ENCODE results near the gene OTX2. TPM values are rescaled to one million over a fixed set of nuclear protein-coding genes. Genes with fewer than 3 reads are reported as not detected.

OTX2 gene
- total RNA-seq, result not detected

DNA sequence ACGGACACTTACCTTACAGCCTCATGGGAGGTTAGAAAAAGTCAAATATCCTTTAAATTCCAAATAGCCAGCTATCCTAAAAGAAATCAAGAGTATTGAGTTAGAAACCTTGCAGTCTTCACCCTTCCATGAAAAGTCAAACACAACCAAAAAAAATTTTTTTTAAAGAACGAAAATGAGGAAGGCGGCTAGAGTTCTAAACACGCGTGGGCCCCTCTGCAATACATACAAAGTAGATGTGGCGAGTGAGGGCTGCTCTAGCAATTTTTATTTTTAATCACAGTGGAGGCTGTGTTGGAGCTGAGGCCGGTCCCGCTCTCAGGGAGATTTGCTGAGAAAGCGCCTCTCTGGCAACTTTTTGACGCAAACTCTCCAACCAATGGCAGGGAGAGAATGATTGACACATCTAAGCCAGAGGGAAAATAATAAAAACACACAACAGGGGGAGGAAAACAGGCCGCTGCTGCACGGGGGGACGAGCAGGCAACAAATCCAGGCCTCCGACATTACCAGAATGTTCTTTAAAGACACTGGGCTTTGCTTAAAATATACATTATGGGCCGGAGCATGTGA lies at the start of gene OTX2:
OTX2 (minus strand) TSS at position 333 of the 573 bp plus-strand sequence. CDS start 5,023 bp downstream, outside the sequence.
- Histone ChIP-seq H3K4me1 (peaks cover 19% of the 10 kb centered on the region), H3K4me3 (no peak within 1 kb of the TSS), H3K27ac (no peak within 1 kb of the TSS), H3K9me3 (no peaks in the 10 kb centered on the region), H3K27me3 (peaks cover 36% of the 10 kb centered on the region), H3K36me3 (no peaks in the 10 kb centered on the region)
- DNase-seq (ENCODE audit: extremely low spot score in 2 of 2), result no peak
- intact Hi-C loops (cut with DNase I), result no loop called here
- TF ChIP-seq POLR2A (IDR thresholded peaks at IDR 0.05) (no peak), POLR2AphosphoS5 (IDR thresholded peaks at IDR 0.05; ENCODE audit: insufficient read depth in 1 of 2, low read depth in 1 of 2) (no peak)
- TF ChIP-seq, protein P1, sequence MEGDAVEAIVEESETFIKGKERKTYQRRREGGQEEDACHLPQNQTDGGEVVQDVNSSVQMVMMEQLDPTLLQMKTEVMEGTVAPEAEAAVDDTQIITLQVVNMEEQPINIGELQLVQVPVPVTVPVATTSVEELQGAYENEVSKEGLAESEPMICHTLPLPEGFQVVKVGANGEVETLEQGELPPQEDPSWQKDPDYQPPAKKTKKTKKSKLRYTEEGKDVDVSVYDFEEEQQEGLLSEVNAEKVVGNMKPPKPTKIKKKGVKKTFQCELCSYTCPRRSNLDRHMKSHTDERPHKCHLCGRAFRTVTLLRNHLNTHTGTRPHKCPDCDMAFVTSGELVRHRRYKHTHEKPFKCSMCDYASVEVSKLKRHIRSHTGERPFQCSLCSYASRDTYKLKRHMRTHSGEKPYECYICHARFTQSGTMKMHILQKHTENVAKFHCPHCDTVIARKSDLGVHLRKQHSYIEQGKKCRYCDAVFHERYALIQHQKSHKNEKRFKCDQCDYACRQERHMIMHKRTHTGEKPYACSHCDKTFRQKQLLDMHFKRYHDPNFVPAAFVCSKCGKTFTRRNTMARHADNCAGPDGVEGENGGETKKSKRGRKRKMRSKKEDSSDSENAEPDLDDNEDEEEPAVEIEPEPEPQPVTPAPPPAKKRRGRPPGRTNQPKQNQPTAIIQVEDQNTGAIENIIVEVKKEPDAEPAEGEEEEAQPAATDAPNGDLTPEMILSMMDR (IDR thresholded peaks at IDR 0.05), result no peak

DNA sequence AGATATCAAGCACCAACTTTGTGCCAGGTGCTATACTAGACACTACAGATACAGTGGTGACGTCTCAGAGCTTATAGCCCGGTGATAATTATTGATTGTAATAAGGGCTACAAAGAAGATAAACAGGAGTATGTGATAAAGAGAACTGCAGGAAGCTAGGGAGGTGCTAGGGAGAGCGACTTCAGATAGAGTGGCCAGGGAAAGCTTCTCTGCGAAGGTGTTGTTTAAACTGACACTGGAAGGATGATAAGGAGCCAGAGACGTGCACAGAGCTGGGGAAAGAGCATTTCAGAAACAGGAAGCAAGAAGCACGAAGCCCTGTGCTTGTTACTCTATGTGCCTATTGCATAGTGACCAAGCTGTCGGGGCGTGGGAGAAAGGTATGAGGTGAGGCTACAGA lies 48.1 kb upstream of the OTX2 start:
- no peak overlapping the region for H3K27ac ChIP-seq
- H3K4me1 ChIP-seq, result no peaks in the 10 kb centered on the region
- intact Hi-C loops (cut with DNase I), result no loop called here
- TF ChIP-seq, protein P1 (IDR thresholded peaks at IDR 0.05), result no peak
- no peak for TF ChIP-seq POLR2AphosphoS5 (IDR thresholded peaks at IDR 0.05; ENCODE audit: insufficient read depth in 1 of 2, low read depth in 1 of 2)
- no peak for TF ChIP-seq POLR2A (IDR thresholded peaks at IDR 0.05)
- H3K27me3 ChIP-seq, result no peaks in the 10 kb centered on the region
- H3K9me3 ChIP-seq, result no peaks in the 10 kb centered on the region
- H3K4me3 ChIP-seq, result no peak overlapping the region
- H3K36me3 ChIP-seq, result no peaks in the 10 kb centered on the region
- DNase-seq (ENCODE audit: extremely low spot score in 2 of 2), result no peak

DNA sequence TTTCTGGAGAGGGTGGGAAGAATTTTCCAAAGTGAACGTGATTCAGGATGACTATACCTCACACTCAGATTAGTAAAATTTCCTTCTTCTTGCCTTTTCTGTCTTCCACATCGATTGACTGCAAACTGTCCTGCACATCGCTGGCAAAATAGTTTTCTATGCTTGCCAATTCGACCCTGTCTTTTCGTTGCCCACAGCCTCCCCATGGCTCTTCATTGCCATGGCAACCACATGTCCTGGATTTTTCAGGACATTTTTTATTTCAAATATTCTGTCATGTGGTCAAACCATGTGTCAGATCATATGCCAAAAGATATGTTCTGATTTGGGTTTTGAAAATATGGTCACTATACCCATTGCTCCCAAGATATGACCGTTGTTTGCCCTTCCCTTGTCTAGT lies 46.9 kb upstream of the OTX2 start:
- Histone ChIP-seq H3K9me3 (no peaks in the 10 kb centered on the region), H3K27me3 (no peaks in the 10 kb centered on the region), H3K4me3 (no peak overlapping the region), H3K36me3 (no peaks in the 10 kb centered on the region), H3K27ac (no peak overlapping the region), H3K4me1 (no peaks in the 10 kb centered on the region)
- TF ChIP-seq POLR2A (IDR thresholded peaks at IDR 0.05) (no peak), POLR2AphosphoS5 (IDR thresholded peaks at IDR 0.05; ENCODE audit: insufficient read depth in 1 of 2, low read depth in 1 of 2) (no peak)
- TF ChIP-seq, protein P1 (IDR thresholded peaks at IDR 0.05), result no peak
- intact Hi-C loops (cut with DNase I), result no loop called here
- no peak for DNase-seq (ENCODE audit: extremely low spot score in 2 of 2)

DNA sequence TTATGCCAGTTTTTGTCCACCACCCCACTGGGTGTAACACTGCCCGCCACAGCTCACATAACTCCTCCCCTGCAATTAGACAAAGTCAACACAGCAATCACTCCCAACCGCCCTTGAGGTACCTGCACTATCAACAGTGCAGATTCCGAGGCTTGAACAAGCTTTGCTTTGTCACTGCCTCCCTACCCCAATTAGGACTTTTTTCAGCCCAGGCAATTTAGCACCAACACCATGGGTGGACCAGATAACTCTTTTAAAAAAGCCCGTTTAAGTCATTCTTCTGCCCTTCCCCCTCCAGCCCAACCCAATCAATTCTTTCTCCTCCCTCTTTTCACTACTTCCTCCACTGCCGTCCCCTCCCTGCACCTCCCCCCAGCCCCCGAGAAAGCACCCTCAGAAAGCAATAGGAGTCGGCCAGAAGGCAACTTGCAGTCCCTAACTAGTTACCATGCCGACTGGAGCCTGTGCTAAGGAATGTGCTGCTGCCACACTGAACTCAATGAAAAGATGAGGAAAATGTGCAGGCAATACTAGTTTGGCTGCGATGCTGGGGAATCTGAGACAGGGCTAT lies 45.7 kb upstream of the OTX2 start:
- no peaks in the 10 kb centered on the region for H3K9me3 ChIP-seq
- no peak overlapping the region for H3K27ac ChIP-seq
- no peaks in the 10 kb centered on the region for H3K36me3 ChIP-seq
- H3K4me1 ChIP-seq, result no peaks in the 10 kb centered on the region
- H3K27me3 ChIP-seq, result no peaks in the 10 kb centered on the region
- H3K4me3 ChIP-seq, result no peak overlapping the region
- intact Hi-C loops (cut with DNase I), result no loop called here
- DNase-seq (ENCODE audit: extremely low spot score in 2 of 2), result no peak
- TF ChIP-seq POLR2AphosphoS5 (IDR thresholded peaks at IDR 0.05; ENCODE audit: insufficient read depth in 1 of 2, low read depth in 1 of 2) (no peak), POLR2A (IDR thresholded peaks at IDR 0.05) (no peak)
- TF ChIP-seq, protein P1 (IDR thresholded peaks at IDR 0.05), result no peak

DNA sequence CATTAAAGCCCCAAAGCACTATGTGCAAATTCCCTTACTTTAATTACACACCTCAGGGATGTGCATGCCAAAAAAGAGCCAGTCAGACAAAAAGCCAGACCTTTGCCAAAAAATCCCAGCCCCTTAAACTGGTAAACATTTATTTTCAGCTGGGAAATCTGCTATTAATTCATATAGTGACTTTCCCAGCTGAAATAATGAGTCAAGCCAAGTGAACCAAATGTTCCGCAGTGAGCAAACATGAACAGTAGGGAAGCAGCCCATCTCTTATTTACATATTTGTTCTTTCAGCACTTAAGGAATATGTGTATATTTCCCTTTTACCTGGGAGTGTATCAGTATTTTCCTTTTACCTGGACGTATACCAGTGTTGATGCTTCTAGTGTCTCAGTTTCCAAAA lies 44.0 kb upstream of the OTX2 start:
- H3K4me3 ChIP-seq, result no peak overlapping the region
- intact Hi-C loops (cut with DNase I), result no loop called here
- no peaks in the 10 kb centered on the region for H3K9me3 ChIP-seq
- DNase-seq (ENCODE audit: extremely low spot score in 2 of 2), result no peak
- no peaks in the 10 kb centered on the region for H3K4me1 ChIP-seq
- no peak overlapping the region for H3K27ac ChIP-seq
- H3K27me3 ChIP-seq, result no peaks in the 10 kb centered on the region
- TF ChIP-seq, protein P1 (IDR thresholded peaks at IDR 0.05), result no peak
- TF ChIP-seq POLR2A (IDR thresholded peaks at IDR 0.05) (no peak), POLR2AphosphoS5 (IDR thresholded peaks at IDR 0.05; ENCODE audit: insufficient read depth in 1 of 2, low read depth in 1 of 2) (no peak)
- H3K36me3 ChIP-seq, result no peaks in the 10 kb centered on the region
